Omental fat pad (tissue), 4 donors: ENCODE results near the gene TOX3. TPM values are rescaled to one million over a fixed set of nuclear protein-coding genes. Genes with fewer than 3 reads are reported as not detected.

Experiments used
- ATAC-seq: fragments of 150-250 bp; one replicate; pipeline ENCODE4 v1.9.1; 2016; ENCODE audit warnings: mild to moderate bottlenecking, moderate library complexity; ENCODE audit not compliant: low FRiP score
- DNase-seq: peaks from one replicate; pipeline ENCODE4 v3.0.0-alpha.2; 2019; ENCODE audit warnings: low spot score
- CTCF ChIP-seq, 3 donors: fragments of 450-650 bp; IDR thresholded peaks; one replicate each; pipeline ENCODE4 v1.5.1; 2016 to 2017; ENCODE audit warnings: antibody characterized with exemption in 3 of 3, mild to moderate bottlenecking in 3 of 3, moderate library complexity in 2 of 3
- total RNA-seq, 4 donors: library from RNA; depleted of rRNA; stranded (reverse); fragments of >200 nt; gene quantifications; one replicate each; pipeline ENCODE4 v1.1.0, GENCODE V29; 2016

Gene TOX3
- total RNA-seq, 4 donors from 2014 or later = 1.0 TPM; not detected in 3

GRCh38 chr16:52555572-52555971 is 8.6 kb upstream of the TOX3 start:
- TF ChIP-seq CTCF (IDR thresholded peaks at IDR 0.05) = no peak
- ATAC-seq (no peak), DNase-seq (no peak)

GRCh38 chr16:52554334-52554733 is 7.4 kb upstream of the TOX3 start:
- ATAC-seq (no peak), DNase-seq (no peak)
- TF ChIP-seq CTCF (IDR thresholded peaks at IDR 0.05) = no peak

GRCh38 chr16:52553322-52553721 is 6.4 kb upstream of the TOX3 start:
- ATAC-seq (no peak), DNase-seq (no peak)
- TF ChIP-seq CTCF (IDR thresholded peaks at IDR 0.05) = no peak

- no peak for TF ChIP-seq CTCF (IDR thresholded peaks at IDR 0.05)
- no peak for ATAC-seq
- DNase-seq = no peak
Observed at GRCh38 chr16:52552643-52553042, 5.7 kb upstream of the TOX3 start.

GRCh38 chr16:52549011-52549692 is 2.2 kb upstream of the TOX3 start:
- TF ChIP-seq CTCF (IDR thresholded peaks at IDR 0.05) = no peak
- ATAC-seq (no peak), DNase-seq (no peak)

- TF ChIP-seq CTCF (IDR thresholded peaks at IDR 0.05) = no peak
- ATAC-seq (no peak), DNase-seq (no peak)
Observed at GRCh38 chr16:52548261-52549010, 1.5 kb upstream of the TOX3 start.

GRCh38 chr16:52547834-52548215 is 882 bp upstream of the TOX3 start:
- no peak for ATAC-seq
- TF ChIP-seq CTCF (IDR thresholded peaks at IDR 0.05) = no peak
- DNase-seq = no peak
